Measurements from ENCODE around the gene PRSS3.
"Not testable (repeated sequence)": the region's sequence is repeated elsewhere in the genome, so short reads cannot be mapped to it uniquely, and the experiment has no call there.

PRSS3 gene

DNA sequence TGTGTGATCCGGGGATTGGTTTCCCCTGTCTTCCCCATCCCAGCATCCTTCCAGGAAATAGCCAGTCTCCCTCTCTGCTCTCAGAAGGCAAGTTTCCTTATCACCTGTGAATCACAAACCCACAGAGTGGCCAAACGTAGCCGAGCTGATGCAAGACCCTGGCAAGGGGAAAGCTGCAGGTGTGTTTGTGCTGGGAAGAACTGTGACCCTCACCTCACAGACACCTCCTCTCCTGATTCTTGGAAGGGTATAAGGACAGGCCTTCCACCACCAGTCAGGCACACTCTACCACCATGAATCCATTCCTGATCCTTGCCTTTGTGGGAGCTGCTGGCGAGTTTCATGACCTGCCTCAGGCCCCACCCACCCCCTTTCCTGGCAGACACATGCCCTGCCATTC lies at the start of gene PRSS3:
Gene PRSS3, plus strand, starts transcription at position 281 of the 400 bp plus-strand sequence. Its CDS starts 13 bp downstream, at position 294.
- DNase-seq (ENCODE audit: low spot score) = no peak

DNA sequence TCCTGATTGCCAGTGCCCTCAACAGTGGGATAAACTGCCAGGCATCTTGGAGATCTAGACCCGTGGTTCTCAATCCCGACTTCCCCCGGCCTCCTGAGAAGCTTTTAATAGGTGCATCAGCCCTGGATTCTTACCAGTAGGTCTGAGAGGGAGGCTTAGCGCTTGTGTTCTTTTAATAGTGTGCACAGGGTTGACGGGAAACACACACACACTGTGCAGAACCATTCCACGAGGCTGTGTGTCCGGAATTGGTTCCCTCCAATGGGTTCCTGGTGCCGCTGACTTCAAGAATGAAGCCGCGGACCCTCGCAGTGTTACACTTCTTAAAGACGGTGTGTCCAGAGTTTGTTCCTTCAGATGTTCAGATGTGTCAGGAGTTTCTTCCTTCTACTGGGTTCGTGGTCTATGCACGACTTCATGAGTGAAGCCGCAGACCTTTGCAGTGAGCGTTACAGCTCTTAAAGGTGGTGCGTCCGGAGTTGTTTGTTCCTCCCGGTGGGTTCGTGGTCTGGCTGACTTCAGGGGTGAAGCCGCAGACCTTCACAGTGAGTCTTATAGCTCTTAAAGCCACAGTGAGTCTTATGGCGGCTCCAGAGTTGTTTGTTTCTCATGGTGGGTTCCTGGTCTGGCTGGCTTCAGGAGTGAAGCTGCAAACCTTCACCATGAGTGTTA lies 46.6 kb upstream of the PRSS3 start:
- DNase-seq (ENCODE audit: low spot score) = no peak

GRCh38 chr9:33749305-33749654 lies 46.1 kb upstream of the PRSS3 start:
- DNase-seq (ENCODE audit: low spot score) = not testable (repeated sequence)

GRCh38 chr9:33750307-33750838 lies 45.0 kb upstream of the PRSS3 start:
- DNase-seq (ENCODE audit: low spot score) = no peak

GRCh38 chr9:33750839-33751339 lies 44.5 kb upstream of the PRSS3 start:
- DNase-seq (ENCODE audit: low spot score) = no peak

- DNase-seq (ENCODE audit: low spot score) = no peak
Measured at GRCh38 chr9:33751536-33752129, 43.7 kb upstream of the PRSS3 start.

DNA sequence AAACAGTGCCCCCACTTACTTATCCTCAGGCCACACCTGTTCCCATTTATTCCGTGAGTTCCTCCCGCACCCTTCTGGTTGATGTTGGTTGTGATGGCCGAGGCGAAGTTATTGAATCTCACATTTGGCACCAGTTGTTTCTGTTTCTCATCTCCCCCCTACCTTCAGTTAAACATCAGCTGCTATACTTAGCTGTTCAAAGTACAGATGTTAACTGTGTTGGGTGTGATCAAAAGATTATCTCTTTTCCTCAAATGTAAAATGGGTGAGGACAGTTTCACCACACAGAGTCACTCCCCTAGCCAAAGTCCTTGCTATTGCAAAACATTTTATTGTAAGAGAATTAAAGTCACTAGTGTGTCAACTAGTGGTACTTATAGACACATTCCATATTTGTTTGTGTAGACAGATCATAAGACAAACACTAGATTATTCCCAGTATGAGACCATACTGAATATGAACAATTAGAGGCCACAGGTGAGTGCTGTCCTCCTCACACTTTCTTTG lies 43.2 kb upstream of the PRSS3 start:
- DNase-seq (ENCODE audit: low spot score) = no peak

- DNase-seq (ENCODE audit: low spot score) = not testable (repeated sequence)
Measured at GRCh38 chr9:33752789-33753188, 42.6 kb upstream of the PRSS3 start.

- DNase-seq (ENCODE audit: low spot score) = not testable (repeated sequence)
Measured at GRCh38 chr9:33759648-33760047, 35.7 kb upstream of the PRSS3 start.

DNA sequence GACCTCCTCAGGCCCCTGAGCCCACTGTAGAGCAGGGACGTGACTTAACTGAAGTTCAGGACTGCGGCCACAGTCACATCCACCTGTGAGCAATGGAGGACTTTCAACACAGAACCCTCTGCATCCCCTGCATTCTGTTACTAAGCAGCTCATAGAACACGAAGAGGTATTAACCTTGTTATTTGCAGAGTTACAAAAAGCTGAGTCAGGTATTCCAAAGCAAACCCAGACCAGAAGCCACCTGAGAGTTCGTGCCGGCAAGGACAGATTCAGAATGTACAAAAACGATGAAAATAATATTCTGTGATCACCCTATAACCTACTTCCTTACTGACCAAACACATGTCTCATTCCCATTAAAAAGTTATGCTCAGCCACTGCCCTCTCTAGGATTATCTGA lies 33.0 kb upstream of the PRSS3 start:
- DNase-seq (ENCODE audit: low spot score) = no peak

- DNase-seq (ENCODE audit: low spot score) = peak; percentile 53
Measured at GRCh38 chr9:33763709-33764108, 31.7 kb upstream of the PRSS3 start.

- DNase-seq (ENCODE audit: low spot score) = peak; percentile 25
Measured at GRCh38 chr9:33765411-33765810, 29.9 kb upstream of the PRSS3 start.

DNA sequence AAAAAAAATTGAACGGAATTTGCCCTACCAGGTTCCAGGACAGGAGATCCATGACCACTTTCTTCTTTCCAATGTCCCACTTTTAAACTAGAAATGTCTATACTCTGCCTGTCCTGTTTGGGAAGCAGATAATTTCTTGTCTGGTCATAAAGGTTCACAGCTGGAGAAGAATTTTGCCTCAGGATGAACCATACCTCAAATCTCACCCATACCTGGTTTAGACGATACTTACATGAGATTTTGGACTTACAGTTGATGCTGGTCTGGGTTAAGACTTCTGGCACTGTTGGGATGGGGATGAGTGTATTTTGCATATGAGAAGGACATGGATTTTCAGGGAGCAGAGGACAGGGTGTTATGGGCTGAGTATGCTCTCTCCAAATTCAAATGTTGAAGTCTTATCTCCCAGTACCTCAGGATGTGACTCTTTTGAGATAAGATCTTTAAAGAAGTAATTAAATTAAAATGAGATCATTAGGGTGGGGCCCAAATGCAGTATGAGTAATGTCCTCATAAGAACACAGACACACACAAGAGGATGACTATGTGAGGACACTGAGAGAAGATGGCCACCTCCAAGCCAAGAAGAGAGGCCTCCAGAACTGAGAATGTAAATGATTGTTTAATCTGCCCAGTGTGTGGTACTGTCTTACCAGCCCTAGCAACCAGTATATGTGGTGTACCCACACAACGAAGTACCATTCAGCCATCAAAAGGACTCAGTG lies 25.0 kb upstream of the PRSS3 start:
- DNase-seq (ENCODE audit: low spot score) = peak; percentile 28

- not testable (repeated sequence) for DNase-seq (ENCODE audit: low spot score)
Measured at GRCh38 chr9:33773135-33773534, 22.2 kb upstream of the PRSS3 start.

GRCh38 chr9:33774074-33774659 lies 21.2 kb upstream of the PRSS3 start:
- DNase-seq (ENCODE audit: low spot score) = not testable (repeated sequence)

GRCh38 chr9:33776578-33776977 lies 18.8 kb upstream of the PRSS3 start:
- DNase-seq (ENCODE audit: low spot score) = no peak

DNA sequence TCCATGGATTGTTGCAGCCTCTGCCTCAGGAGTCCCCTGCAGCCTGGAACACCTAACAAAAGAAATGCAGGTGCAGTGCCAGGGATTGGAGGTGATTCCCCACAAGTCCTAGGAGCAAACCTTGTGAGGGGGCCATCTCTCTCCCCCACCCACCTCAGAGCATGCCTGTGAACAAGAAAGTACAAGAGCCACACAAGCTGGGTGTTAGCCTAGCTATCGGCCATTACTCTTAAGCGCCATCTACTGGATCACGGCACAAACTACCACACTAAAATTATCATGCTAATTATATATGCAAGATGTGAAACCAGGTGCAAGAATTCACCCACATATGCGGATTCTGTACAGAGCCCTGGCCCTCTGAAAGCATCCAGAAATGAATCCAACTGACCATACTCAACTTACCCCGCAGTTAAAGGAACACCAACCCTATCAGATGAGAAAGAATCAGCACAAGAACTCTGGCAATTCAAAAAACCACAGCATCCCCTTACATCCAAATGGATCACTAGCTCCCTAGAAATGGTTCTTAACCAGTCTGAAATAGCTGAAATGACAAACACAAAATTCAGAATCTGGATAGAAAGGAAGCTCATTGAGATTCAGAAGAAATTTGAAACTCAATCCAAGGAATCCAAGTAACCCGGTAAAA lies 16.5 kb upstream of the PRSS3 start:
- peak; percentile 83 for DNase-seq (ENCODE audit: low spot score)

DNA sequence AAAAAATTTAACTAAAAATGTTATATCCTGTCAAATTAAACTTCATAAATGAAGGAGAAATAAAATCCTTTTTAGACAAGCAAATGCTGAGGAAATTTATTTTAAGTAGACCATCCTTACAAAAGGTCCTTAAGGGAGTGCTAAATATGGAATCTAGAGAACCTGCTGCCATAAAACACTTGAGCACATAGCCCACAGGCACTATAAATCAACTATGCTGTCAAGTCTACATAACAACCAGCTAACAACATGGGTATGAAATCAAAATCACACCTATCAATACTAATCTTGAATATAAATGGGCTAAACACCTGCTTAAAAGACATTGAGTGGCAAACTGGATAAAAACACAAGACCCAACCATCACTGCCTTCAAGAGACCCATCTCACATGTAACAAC lies 15.1 kb upstream of the PRSS3 start:
- no peak for DNase-seq (ENCODE audit: low spot score)

- no peak for DNase-seq (ENCODE audit: low spot score)
Measured at GRCh38 chr9:33781736-33782135, 13.6 kb upstream of the PRSS3 start.

GRCh38 chr9:33782395-33783152 lies 12.8 kb upstream of the PRSS3 start:
- DNase-seq (ENCODE audit: low spot score) = no peak

GRCh38 chr9:33785914-33786313 lies 9.4 kb upstream of the PRSS3 start:
- DNase-seq (ENCODE audit: low spot score) = no peak
